CD4-positive, alpha-beta T cell treated with Interleukin-2 at 100 ng/mL for 4 hours (primary cell): ENCODE results near the gene UMODL1.

Experiments used
- DNase-seq: peaks from one replicate; pipeline ENCODE4 v3.0.0-alpha.2; 2020; ENCODE audit warnings: low spot score

The UMODL1 gene

GRCh38 chr21:42038826-42039425 is 32.2 kb upstream of the UMODL1 start:
- DNase-seq: no peak

- DNase-seq: no peak
Measured at GRCh38 chr21:42039470-42039901, 31.6 kb upstream of the UMODL1 start.

GRCh38 chr21:42039911-42040351 is 31.2 kb upstream of the UMODL1 start:
- DNase-seq: no peak

GRCh38 chr21:42040411-42041180 is 30.5 kb upstream of the UMODL1 start:
- no peak for DNase-seq

GRCh38 chr21:42041246-42041645 is 29.9 kb upstream of the UMODL1 start:
- DNase-seq: no peak

GRCh38 chr21:42041711-42042110 is 29.4 kb upstream of the UMODL1 start:
- no peak for DNase-seq

- no peak for DNase-seq
Measured at GRCh38 chr21:42042651-42043050, 28.5 kb upstream of the UMODL1 start.

- no peak for DNase-seq
Measured at GRCh38 chr21:42043201-42043895, 27.8 kb upstream of the UMODL1 start.

GRCh38 chr21:42043961-42044360 is 27.2 kb upstream of the UMODL1 start:
- no peak for DNase-seq

GRCh38 chr21:42044871-42045495 is 26.1 kb upstream of the UMODL1 start:
- no peak for DNase-seq

- DNase-seq: no peak
Measured at GRCh38 chr21:42047821-42048613, 23.1 kb upstream of the UMODL1 start.

- no peak for DNase-seq
Measured at GRCh38 chr21:42048870-42049577, 22.1 kb upstream of the UMODL1 start.

- no peak for DNase-seq
Measured at GRCh38 chr21:42049578-42050430, 21.3 kb upstream of the UMODL1 start.

- DNase-seq: no peak
Measured at GRCh38 chr21:42051788-42052187, 19.3 kb upstream of the UMODL1 start.

- DNase-seq: no peak
Measured at GRCh38 chr21:42055425-42055824, 15.7 kb upstream of the UMODL1 start.

- no peak for DNase-seq
Measured at GRCh38 chr21:42056468-42056867, 14.6 kb upstream of the UMODL1 start.

- no peak for DNase-seq
Measured at GRCh38 chr21:42056996-42057689, 14.0 kb upstream of the UMODL1 start.

GRCh38 chr21:42057851-42058437 is 13.2 kb upstream of the UMODL1 start:
- no peak for DNase-seq

GRCh38 chr21:42058631-42059111 is 12.4 kb upstream of the UMODL1 start:
- DNase-seq: no peak
